IMR-90 (cell line): ENCODE data around the gene DDOST.

Experiments used
- CEBPB ChIP-seq: IDR thresholded peaks from 2 replicates; pipeline ENCODE4 v1.6.1; 2012; ENCODE audit warnings: low read depth, low read length, improper control_type of control experiment
- CHD1 ChIP-seq: IDR thresholded peaks from 2 replicates; pipeline ENCODE4 v1.6.1; 2012; ENCODE audit warnings: low read depth, low read length, improper control_type of control experiment
- MAZ ChIP-seq: IDR thresholded peaks from 2 replicates; pipeline ENCODE4 v1.6.1; 2012; ENCODE audit warnings: low read depth, mild to moderate bottlenecking, low read length, improper control_type of control experiment, moderate library complexity, borderline replicate concordance
- NFE2L2 ChIP-seq: fragments of 150-350 bp; IDR thresholded peaks from 2 replicates; pipeline ENCODE4 v1.6.1; 2016; ENCODE audit warnings: low read depth, mild to moderate bottlenecking, low read length
- POLR2A ChIP-seq: IDR thresholded peaks from 2 replicates; pipeline ENCODE4 v1.6.1; 2012; ENCODE audit warnings: mild to moderate bottlenecking, low read depth, low read length
- RAD21 ChIP-seq: IDR thresholded peaks from 2 replicates; pipeline ENCODE4 v1.6.1; 2012; ENCODE audit warnings: low read length, improper control_type of control experiment
- TF ChIP-seq, protein P1 (sequence below): conservative IDR thresholded peaks from 2 replicates; pipeline ENCODE4 v1.5.1; 2012; ENCODE audit warnings: mild to moderate bottlenecking, low read depth, low read length, improper control_type of control experiment
- TF ChIP-seq, protein P2 (sequence below): fragments of 150-350 bp; IDR thresholded peaks from 2 replicates; pipeline ENCODE4 v1.6.1; 2016; ENCODE audit warnings: low read depth, mild to moderate bottlenecking, low read length, moderate library complexity, borderline replicate concordance

DNA sequence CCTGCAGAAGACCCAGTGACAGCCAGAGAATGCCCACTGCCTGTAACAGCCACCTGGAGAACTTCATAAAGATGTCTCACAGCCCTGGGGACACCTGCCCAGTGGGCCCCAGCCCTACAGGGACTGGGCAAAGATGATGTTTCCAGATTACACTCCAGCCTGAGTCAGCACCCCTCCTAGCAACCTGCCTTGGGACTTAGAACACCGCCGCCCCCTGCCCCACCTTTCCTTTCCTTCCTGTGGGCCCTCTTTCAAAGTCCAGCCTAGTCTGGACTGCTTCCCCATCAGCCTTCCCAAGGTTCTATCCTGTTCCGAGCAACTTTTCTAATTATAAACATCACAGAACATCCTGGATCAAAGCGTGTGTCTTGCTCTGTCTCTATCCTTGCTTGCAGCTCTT, 42.6 kb downstream of the DDOST start:
- TF ChIP-seq, protein P1, sequence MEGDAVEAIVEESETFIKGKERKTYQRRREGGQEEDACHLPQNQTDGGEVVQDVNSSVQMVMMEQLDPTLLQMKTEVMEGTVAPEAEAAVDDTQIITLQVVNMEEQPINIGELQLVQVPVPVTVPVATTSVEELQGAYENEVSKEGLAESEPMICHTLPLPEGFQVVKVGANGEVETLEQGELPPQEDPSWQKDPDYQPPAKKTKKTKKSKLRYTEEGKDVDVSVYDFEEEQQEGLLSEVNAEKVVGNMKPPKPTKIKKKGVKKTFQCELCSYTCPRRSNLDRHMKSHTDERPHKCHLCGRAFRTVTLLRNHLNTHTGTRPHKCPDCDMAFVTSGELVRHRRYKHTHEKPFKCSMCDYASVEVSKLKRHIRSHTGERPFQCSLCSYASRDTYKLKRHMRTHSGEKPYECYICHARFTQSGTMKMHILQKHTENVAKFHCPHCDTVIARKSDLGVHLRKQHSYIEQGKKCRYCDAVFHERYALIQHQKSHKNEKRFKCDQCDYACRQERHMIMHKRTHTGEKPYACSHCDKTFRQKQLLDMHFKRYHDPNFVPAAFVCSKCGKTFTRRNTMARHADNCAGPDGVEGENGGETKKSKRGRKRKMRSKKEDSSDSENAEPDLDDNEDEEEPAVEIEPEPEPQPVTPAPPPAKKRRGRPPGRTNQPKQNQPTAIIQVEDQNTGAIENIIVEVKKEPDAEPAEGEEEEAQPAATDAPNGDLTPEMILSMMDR: no peak
- TF ChIP-seq RAD21 (no peak), CEBPB (no peak), POLR2A (no peak), MAZ (no peak), CHD1 (no peak), NFE2L2 (no peak)
- TF ChIP-seq, protein P2, sequence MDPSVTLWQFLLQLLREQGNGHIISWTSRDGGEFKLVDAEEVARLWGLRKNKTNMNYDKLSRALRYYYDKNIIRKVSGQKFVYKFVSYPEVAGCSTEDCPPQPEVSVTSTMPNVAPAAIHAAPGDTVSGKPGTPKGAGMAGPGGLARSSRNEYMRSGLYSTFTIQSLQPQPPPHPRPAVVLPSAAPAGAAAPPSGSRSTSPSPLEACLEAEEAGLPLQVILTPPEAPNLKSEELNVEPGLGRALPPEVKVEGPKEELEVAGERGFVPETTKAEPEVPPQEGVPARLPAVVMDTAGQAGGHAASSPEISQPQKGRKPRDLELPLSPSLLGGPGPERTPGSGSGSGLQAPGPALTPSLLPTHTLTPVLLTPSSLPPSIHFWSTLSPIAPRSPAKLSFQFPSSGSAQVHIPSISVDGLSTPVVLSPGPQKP: no peak
